Activated naive CD4-positive, alpha-beta T cell treated with anti-CD3 and anti-CD28 coated beads, Interleukin-2, amount 50 U/mL, for 16 hours (primary cell): Measurements from ENCODE around the gene OASL.

Source experiments
- DNase-seq: peaks from one replicate; pipeline ENCODE4 v3.0.0-alpha.2; 2020

OASL gene

DNA sequence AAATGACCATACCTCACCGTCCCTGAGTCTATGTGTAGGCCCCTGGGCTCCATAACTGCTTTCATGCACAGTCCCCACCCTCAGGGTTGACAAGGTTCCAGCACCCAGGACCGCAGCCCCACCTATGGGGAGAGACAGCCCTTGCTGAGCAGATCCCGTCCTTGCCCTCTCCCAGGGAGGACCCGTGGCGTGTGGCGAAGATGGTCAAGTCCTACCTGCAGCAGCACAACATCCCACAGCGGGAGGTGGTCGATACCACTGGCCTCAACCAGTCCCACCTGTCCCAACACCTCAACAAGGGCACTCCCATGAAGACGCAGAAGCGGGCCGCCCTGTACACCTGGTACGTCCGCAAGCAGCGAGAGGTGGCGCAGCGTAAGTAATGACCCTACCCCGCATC lies 50.4 kb downstream of the OASL start:
- no peak for DNase-seq

DNA sequence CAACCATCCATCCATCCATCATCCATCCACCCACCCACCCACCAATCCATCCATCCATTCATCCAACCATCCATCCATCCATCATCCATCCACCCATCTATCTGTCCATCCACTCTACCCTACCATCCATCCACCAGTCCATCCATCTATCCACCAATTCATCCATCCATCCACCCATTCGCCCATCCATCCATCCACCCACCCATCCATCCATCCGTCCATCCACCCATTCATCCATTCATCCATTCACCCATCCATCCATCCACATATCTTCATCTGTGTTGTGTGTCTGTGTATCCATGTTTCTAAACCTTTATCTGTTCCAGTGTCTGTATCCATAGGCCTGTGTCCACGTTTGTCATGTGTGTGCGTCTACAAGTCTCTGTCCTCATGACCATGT lies 50.8 kb downstream of the OASL start:
- no peak for DNase-seq

DNA sequence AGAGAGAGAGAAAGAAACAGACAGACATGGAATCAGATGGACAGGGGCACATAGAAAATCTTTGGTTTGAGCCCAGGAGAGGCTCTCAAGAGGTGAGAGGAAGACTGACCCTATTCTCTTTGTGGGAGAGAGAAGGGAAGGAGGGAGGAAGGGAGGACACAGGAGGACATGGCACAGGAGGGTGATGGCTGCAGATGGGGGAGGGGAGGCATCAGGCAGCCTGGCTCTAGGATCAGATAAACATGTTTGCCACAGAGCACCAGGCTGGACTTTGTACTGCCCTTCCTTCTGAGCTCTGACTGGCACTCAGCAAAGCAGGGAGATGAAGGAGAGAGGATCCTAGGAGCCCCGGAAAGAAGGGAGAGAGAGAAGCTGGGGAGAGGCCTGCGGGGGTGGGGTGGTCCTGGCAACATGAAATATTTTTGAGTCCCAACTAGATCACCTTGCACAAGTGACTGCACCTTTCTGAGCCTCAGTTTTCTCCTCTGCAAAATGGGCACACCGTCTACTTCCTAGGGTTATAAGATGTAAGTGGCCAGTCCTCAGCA lies 54.6 kb downstream of the OASL start:
- DNase-seq: no peak

DNA sequence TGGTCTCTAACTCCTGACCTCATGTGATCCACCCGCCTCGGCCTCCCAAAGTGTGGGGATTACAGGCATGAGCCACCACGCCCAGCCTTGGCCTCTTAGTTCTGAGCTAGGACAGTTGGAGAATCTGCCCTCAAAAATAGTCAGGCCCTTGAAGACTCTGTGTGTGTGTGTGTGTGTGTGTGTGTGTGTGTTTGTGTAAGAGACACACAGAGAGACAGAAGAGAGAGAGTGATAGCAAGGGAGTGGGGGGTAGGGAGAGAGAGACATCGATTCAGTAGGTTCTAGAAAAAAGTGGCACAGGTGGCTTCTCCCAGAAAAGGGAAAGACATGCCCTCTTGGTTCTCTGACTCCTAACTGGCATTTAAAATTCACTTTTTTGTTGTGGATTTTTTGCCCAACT lies 55.3 kb downstream of the OASL start:
- DNase-seq: no peak

DNA sequence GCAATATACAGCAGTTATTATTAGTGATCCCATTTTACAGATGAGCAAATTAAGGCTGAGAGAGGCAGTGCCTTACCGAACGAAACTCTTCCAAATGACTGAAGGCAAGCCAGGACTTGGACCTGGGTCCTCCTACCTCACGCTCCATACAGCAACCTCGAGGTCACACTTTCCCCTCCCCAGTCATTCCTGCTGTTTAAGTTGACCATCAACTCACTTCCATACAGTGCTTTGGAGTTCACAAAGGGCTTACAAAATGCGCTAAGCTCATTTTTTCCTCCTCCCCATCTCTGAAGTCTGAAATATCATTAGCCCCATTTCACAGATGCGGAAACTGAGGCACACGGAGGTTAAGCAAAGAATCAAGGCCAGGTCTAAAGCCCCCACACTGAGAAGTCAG lies 56.4 kb downstream of the OASL start:
- no peak for DNase-seq

DNA sequence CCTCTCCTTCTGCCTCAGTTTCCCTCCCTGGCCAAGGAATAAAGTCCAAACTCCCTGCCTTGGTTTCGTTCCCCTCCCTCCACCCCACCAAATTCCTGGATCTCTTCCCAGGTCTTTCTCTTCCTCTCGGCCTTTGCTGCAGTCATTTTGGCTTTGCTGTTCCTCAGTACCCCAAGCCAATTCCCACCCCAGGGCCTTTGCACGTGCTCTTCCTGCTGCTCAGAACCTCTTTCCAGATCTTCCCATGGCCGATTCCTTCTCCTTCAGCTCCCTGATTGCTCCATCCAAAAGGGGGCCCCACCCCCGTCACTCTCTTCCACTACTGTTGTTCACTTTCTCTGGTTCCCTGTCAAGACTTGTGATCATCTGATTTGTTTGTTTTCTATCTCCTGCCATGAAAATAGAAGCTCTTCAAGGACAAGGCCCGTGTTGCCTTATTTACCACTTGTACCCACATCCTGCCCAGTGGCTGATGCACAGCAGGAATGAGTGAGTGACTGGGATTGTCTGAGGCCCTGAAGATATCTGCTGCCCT lies 57.6 kb downstream of the OASL start:
- no peak for DNase-seq

DNA sequence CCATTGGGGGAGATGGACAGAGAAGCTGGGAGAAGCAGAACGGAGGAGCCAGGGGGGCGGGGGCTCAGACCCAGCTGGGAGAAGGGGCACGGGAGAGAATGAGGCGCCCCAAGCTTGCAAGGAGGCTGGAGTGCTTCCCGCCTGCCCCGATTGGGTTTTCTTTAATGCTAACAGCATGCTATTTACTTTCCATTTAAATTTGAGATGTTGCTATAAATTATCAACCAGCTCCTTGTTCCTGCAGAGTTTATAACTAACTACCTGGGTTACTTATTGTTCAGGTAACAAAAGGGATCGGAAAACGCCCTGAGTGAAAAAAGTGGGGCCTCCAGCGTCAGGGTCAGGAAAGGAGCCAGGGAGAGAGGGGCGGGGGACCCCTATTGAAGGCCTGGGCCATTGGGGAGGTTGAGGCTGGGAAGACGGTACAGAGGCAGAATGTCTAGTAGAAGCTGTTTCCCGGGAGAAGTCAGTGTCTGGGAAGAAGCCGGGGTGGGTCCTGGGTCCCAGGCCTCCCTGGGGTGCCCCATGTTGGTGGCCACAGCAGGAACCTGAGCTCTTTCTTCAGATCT lies 58.2 kb downstream of the OASL start:
- DNase-seq: no peak

DNA sequence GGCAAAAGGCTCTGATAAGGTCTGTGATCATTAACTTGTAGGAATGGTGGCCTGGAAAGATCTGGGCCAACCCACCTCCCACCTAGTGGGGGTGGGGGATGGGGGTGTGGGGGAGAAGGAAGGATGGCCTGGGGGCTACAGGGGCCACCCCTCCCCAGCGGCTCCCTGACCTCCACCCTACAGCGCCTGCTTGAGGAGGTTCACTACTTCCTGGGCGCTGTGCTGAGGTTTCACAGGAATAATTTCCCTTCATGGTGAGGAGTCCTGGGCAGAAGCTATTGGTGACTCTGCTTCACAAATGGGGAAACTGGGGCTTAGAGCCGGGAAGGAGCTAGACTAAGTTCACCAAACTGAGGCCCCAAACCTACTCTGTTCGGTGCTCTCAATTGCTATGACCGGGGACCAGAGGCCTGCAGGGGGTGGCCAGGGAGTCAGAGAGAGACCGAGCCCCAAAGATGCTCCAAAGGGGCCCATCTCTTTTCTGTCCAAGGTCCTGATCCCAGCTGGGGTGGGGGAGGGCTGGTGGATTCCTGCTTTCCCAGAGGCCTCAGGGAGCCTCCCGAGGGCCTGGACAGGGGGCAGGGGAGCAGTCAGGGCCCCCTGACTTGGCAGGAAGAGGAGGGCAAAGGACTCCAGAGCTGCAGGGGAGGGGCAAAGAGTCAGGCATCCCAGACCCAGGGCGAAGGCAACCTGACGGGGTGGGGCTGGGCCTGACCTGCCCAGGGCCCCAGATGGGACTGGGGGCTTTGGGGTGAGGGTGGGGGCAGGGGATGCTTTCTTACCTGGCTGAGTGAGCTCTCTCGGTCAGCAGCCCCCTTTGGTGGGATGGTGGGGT lies 59.0 kb downstream of the OASL start:
- DNase-seq: no peak

DNA sequence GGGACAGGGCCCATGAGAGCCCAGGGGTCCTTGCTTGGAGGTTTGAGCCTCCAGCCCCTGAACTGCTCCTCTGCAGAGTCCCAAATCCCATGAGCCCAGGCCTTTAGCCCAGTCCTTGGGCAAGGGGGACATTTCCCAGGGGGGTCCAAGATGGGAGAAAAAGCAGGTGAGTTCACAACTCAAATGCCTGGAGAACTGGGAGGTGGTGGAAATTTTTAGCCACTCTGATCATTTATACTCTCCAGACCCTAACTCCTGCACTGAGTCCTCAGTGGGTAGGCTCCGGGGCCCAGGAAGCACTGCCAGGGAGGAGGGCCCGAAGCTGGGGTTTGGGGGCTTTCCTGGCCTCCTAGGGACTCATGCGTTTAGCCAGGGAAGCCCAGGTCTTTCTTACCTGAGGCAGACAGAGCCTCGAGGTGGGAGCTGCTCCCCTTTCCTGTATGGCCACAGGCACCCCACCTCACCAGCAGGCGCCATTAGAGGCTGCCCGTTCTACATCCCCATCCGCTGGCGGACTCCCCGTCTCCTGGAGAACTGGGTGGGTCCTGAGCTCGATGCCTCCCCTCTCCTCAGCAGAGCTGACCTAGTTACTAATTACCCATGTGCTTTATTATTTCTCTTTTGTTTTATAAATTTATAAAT lies 59.7 kb downstream of the OASL start:
- no peak for DNase-seq

DNA sequence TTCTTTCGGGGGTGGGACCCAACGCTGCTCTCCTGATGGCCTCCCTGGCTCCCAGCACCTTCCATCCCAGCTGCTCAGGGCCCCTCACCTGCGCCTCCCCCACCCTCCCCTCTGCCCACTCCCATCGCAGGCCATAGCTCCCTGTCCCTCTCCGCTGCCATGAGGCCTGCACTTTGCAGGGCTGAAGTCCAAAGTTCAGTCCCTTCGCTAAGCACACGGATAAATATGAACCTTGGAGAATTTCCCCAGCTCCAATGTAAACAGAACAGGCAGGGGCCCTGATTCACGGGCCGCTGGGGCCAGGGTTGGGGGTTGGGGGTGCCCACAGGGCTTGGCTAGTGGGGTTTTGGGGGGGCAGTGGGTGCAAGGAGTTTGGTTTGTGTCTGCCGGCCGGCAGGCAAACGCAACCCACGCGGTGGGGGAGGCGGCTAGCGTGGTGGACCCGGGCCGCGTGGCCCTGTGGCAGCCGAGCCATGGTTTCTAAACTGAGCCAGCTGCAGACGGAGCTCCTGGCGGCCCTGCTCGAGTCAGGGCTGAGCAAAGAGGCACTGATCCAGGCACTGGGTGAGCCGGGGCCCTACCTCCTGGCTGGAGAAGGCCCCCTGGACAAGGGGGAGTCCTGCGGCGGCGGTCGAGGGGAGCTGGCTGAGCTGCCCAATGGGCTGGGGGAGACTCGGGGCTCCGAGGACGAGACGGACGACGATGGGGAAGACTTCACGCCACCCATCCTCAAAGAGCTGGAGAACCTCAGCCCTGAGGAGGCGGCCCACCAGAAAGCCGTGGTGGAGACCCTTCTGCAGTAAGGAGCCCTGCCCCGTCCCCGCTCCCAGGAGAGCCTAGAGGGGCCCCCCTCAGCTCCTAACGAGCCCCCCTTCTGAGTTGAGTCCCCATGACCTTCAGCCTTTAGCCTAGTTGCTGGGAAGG lies 60.5 kb downstream of the OASL start, which contains the start of gene HNF1A:
Gene HNF1A (plus strand): TSS at position 248 of the 924 bp plus-strand sequence. CDS start 226 bp downstream, at position 474.
- DNase-seq: no peak

DNA sequence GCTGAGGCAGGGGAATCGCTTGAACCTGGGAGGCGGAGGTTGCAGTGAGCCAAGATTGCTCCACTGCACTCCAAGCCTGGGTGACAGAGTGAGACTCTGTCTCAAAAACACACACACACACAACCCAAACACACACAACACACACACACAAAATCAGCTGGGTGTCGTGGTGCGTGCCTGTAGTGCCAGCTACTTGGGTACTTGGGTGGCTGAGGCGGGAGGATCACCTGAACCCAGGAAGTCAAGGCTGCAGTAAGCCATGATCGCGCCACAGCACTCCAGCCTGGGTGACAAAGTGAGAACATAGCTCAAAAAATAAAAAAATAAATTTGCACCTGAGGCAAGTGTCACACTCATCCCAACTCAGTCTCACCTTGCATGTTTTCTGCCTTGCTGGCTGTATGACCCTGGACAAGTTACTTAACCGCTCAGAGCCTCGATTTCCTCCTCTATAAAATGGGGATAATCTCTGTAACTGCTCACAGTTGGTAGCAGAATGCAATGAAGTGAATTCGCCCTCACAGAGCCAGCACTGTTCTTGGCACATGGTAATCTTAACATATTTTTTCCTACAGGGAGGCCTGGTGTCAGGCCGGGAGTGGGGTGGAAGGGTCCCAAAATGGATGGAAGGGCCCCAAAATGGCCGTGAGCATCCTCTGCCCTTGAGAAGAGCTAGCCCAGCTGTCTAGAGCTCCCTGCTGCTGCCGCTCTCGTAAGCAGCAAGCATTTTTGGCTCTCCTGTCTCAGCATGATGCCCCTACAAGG lies 61.3 kb downstream of the OASL start:
- DNase-seq: no peak

DNA sequence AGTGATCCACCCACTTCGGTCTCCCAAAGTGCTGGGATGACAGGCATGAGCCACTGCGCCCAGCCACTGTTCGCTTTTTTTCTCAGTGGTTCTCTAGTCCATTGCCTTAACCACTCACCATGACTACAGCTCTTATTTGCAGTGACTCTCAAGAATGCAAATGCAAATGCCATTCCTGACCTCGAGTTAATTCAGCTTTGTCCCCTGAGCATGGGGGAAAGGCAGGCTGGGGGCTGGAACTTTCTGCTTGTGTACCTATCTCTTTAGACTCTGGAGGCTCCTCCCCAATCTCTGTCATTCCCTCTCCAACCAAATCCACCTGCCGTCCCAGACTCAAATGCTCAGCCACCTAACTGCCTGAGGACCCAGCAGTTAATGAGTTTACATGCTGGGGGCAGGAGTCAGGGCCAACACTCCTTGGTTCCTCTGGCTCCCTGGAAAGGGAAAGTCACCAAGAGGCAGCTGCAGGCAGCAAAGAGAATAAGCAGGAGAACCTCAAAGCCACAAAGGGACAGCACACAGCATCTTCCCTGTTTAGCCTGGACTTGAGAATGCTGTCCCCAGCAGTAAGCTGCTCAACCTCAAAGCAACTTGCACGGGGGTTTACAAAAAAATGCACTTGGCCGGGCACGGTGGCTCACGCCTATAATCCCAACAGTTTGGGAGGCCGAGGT lies 66.0 kb downstream of the OASL start:
- DNase-seq: no peak

DNA sequence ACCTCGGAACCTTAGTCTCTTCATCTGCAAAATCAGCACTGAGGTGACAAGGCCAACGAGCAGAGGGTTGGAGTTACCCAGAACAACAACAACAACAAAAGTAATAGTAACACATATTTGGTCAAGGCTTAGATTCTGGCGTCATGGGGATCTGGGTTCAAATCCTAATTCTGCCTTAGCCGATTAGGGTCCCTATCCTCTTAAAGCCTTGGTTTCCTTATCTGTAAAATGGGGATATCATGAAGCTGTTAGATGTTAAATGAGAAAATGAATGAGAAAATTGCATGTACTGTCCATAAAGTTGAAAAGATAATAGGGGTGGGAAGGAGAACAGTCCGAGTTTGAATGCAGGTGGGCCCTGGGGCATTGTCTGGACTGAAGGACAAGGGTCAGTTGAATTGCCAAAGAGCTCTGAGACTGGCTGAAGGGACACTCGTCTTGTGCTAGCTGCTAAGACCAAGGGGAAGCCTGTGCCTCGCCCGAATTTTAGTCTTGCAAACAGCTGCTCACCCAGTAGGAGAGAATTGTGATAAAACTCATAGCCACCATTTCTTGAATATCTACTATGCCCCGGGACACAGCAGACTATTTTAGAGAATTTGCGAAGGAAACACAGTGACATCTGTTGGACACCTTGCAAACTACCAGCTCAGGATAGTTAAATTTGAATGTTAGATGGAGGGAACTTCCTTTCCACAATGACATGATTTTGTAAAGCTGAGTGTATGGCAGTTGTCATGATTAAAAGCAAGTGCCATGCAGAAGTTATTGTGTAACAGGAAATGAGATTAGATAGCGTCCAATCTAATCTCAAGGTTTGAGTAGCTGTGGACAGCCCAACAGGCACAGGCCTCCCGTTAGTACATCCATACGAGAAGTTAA lies 67.5 kb downstream of the OASL start:
- peak; percentile 22 for DNase-seq

DNA sequence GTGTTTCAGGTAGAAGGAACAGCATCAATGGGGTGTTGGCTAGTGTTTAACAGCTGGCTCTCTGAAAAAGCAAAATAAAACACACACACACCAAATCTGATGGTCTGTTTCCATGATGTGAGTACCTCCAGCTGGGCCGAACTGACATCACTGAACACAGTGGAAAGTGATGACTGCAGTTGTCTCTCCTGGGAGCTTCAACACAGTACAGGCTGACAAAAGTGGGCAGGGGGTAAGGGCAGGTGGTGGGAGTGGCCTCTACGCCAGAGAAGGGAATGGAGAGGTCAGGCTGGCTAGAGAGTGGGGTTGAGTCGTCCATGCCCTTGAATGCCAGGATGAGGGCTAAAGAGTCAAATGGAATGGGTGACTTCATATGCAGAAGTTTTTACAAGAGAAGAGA lies 68.7 kb downstream of the OASL start:
- no peak for DNase-seq
